ENCODE measurements around the gene CFAP221. TPM values are rescaled to one million over a fixed set of nuclear protein-coding genes. Genes with fewer than 3 reads are reported as not detected.

The CFAP221 gene
- total RNA-seq, 4 donors from 2014 or later = 0.25 to 8.6 (median 0.66) TPM; not detected in 1

DNA sequence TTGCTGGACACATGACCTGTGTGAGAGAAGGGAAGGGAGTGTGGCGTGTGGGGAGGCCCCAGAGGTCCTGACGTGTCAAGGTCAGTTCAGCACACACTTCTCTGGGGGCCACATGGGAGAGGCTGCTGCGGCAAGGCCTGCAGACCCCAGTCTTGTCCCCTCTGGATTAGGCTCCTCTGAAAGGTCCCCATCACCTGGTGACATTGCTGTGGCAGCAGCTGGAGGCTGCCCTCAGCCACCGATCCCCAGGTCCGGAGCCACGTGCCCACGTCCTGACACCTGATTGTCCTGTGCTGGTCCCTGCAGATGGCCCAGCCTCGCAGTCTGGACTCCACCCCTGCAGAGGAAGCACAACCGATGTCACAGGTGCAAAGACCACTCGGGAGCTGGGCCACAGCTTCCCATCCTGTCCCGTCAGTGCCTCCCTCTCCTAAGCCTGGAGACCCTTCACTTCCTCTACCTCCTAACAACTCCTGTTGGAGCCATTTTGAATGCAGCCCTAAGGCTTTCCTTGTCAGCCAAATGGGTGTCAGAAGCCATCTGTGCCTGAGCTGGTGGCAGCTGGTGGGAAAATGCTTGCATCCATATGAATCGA is 147.5 kb downstream of the CFAP221 start:
- 93 to 100% methylated on average over 2 to 5 of the region's 12 CpGs for WGBS, 2 donors (ENCODE audit: low coverage in 1 of 2)
- TF ChIP-seq POLR2AphosphoS5 (IDR thresholded peaks at IDR 0.05) (no peak), EP300 (IDR thresholded peaks at IDR 0.05) (no peak), POLR2A (IDR thresholded peaks at IDR 0.05) (no peak)
- TF ChIP-seq, protein P1, sequence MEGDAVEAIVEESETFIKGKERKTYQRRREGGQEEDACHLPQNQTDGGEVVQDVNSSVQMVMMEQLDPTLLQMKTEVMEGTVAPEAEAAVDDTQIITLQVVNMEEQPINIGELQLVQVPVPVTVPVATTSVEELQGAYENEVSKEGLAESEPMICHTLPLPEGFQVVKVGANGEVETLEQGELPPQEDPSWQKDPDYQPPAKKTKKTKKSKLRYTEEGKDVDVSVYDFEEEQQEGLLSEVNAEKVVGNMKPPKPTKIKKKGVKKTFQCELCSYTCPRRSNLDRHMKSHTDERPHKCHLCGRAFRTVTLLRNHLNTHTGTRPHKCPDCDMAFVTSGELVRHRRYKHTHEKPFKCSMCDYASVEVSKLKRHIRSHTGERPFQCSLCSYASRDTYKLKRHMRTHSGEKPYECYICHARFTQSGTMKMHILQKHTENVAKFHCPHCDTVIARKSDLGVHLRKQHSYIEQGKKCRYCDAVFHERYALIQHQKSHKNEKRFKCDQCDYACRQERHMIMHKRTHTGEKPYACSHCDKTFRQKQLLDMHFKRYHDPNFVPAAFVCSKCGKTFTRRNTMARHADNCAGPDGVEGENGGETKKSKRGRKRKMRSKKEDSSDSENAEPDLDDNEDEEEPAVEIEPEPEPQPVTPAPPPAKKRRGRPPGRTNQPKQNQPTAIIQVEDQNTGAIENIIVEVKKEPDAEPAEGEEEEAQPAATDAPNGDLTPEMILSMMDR (IDR thresholded peaks at IDR 0.05) = no peak

DNA sequence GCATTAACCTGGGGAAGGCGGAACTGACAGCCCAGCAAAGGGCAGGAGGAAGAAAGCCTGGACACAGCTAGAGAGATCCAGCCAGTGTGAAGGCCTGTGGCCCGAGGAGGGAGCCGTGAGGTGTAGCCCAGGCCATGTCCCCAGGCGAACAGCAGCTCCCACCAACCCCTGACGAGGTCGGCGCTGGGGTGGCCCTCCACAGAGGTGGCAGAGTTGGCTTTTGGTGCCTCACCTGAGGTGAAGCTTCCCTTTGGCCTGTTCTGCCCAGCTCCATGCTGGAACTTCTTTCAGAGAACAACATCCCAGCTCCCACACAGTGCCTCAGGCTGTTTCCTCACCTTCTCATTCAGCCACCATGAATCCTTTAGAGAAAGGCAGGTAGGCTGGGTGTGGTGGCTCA is 148.1 kb downstream of the CFAP221 start:
- no peaks in the 10 kb centered on the region for H3K9me3 ChIP-seq
- H3K4me1 ChIP-seq = peaks cover 0 to 15% (median 0%) of the 10 kb centered on the region in 3 donors
- H3K36me3 ChIP-seq = peaks cover 0 to 31% of the 10 kb centered on the region in 2 donors
- ATAC-seq = no peak
- whole genome bisulfite sequencing, 2 donors (ENCODE audit: low coverage in 1 of 2) = 80 to 94% methylated on average over 1 to 6 of the region's 7 CpGs
- H3K4me3 ChIP-seq = no peak overlapping the region
- H3K27me3 ChIP-seq = no peaks in the 10 kb centered on the region
- TF ChIP-seq POLR2A (IDR thresholded peaks at IDR 0.05) (no peak), EP300 (IDR thresholded peaks at IDR 0.05) (no peak), POLR2AphosphoS5 (IDR thresholded peaks at IDR 0.05) (no peak)
- TF ChIP-seq, protein P1 (IDR thresholded peaks at IDR 0.05) = no peak
- no peak overlapping the region for H3K27ac ChIP-seq

More for the DNA sequence above, 147.5 kb downstream of the CFAP221 start:
- Histone ChIP-seq H3K36me3 (peaks cover 0 to 36% of the 10 kb centered on the region in 2 donors), H3K4me3 (no peak overlapping the region), H3K27ac (no peak overlapping the region), H3K4me1 (peaks cover 0 to 15% (median 0%) of the 10 kb centered on the region in 3 donors), H3K27me3 (no peaks in the 10 kb centered on the region), H3K9me3 (no peaks in the 10 kb centered on the region)
- ATAC-seq = no peak

DNA sequence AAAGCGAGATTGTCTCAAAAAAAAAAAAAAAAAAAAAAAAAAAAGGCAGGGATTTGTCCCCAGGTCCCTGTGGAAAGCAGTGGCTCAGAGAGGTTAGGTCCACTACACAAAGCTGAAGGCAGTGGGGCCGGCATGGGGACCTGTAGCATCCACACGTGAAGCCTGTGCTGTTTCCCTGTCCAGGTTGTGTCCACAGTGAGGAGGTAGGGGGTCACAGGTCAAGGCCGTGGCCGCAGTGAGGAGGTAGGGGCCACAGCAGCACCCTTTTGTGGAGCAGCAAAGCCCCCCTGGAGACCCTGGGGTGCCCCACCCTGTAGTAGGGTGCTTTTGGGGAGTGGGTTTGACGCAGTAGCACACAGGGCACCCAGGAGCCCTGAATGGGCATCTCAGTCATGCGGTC is 148.7 kb downstream of the CFAP221 start:
- Histone ChIP-seq H3K36me3 (peaks cover 0 to 24% of the 10 kb centered on the region in 2 donors), H3K4me1 (peaks cover 0 to 15% (median 0%) of the 10 kb centered on the region in 3 donors), H3K27ac (no peak overlapping the region), H3K9me3 (no peaks in the 10 kb centered on the region), H3K4me3 (no peak overlapping the region), H3K27me3 (no peaks in the 10 kb centered on the region)
- 40 to 59% methylated on average over 2 to 4 of the region's 7 CpGs for WGBS, 2 donors (ENCODE audit: low coverage in 1 of 2)
- ATAC-seq = no peak
- TF ChIP-seq, protein P1 (IDR thresholded peaks at IDR 0.05) = no peak
- TF ChIP-seq EP300 (IDR thresholded peaks at IDR 0.05) (no peak), POLR2AphosphoS5 (IDR thresholded peaks at IDR 0.05) (no peak)

DNA sequence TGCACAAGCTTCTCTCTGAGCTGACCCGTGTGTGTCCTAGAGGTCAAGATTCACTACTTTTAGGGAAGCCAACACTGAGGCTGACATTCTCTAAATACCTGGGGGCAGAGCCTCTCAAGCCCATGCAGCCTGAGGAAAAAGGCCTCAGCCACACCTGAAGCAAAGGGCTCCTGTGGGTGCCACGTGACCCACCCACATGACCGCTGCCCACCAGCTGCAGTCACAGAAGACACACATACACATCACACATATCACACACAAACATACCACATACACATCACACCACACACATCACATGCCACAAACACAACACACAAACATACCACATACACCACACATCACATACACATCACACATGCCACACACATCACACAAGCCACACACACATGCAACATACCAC is 149.3 kb downstream of the CFAP221 start:
- TF ChIP-seq, protein P1 (IDR thresholded peaks at IDR 0.05) = no peak
- TF ChIP-seq EP300 (IDR thresholded peaks at IDR 0.05) (no peak), POLR2AphosphoS5 (IDR thresholded peaks at IDR 0.05) (no peak), POLR2A (IDR thresholded peaks at IDR 0.05) (no peak)
- Histone ChIP-seq H3K27ac (no peak overlapping the region), H3K36me3 (peaks cover 0 to 18% of the 10 kb centered on the region in 2 donors), H3K27me3 (no peaks in the 10 kb centered on the region), H3K4me3 (no peak overlapping the region), H3K4me1 (peaks cover 0 to 15% (median 0%) of the 10 kb centered on the region in 3 donors), H3K9me3 (no peaks in the 10 kb centered on the region)
- ATAC-seq = no peak
- no CpG with 5 or more reads among the region's 3 CpGs for WGBS, 2 donors (ENCODE audit: low coverage in 1 of 2)

DNA sequence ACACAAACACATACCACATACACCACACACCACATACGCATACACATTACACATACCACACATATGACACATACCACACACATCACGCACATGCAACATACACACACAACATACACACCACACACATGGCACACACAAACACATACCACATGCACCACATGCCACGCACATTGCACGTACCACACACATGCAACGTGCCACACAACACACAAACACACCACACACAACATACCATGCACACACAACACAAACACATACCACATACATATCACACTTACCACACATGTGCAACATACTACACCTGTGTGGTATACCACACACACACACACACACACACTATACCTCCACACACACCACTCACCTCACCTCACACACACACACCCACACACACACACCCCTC is 149.7 kb downstream of the CFAP221 start:
- TF ChIP-seq EP300 (IDR thresholded peaks at IDR 0.05) (no peak), POLR2AphosphoS5 (IDR thresholded peaks at IDR 0.05) (no peak), POLR2A (IDR thresholded peaks at IDR 0.05) (no peak)
- TF ChIP-seq, protein P1 (IDR thresholded peaks at IDR 0.05) = no peak
- WGBS, 2 donors (ENCODE audit: low coverage in 1 of 2) = 64 to 95% methylated on average over 5 of the region's 5 CpGs
- no peak overlapping the region for H3K4me3 ChIP-seq
- peaks cover 0 to 14% of the 10 kb centered on the region in 2 donors for H3K36me3 ChIP-seq
- H3K9me3 ChIP-seq = no peaks in the 10 kb centered on the region
- no peaks in the 10 kb centered on the region for H3K27me3 ChIP-seq
- H3K27ac ChIP-seq = no peak overlapping the region
- no peak for ATAC-seq
- peaks cover 0 to 15% (median 0%) of the 10 kb centered on the region in 3 donors for H3K4me1 ChIP-seq

Measured in gastroesophageal sphincter (tissue), 4 donors.